Ascending aorta (tissue), 2 donors: ENCODE measurements around the gene TMEM131L. TPM values are rescaled to one million over a fixed set of nuclear protein-coding genes. Genes with fewer than 3 reads are reported as not detected.

Source experiments
- DNase-seq, 2 donors: peaks; one replicate each; pipeline ENCODE4 v3.0.0-alpha.2; 2019; ENCODE audit warnings: low spot score in 2 of 2
- H3K27ac ChIP-seq, 2 donors: fragments of 200-600 bp; sonication (generic); one replicate each; pipeline ENCODE4 v1.5.1; 2016 to 2017; ENCODE audit warnings: mild to moderate bottlenecking in 1 of 2
- H3K27me3 ChIP-seq: fragments of 200-600 bp; sonication (generic); one replicate; pipeline ENCODE4 v1.5.1; 2017
- H3K36me3 ChIP-seq, 2 donors: fragments of 200-600 bp; sonication (generic); one replicate each; pipeline ENCODE4 v1.5.1; 2016
- H3K4me1 ChIP-seq, 2 donors: fragments of 200-600 bp; sonication (generic); one replicate each; pipeline ENCODE4 v1.5.1; 2016 to 2017; ENCODE audit warnings: mild to moderate bottlenecking in 1 of 2
- H3K4me3 ChIP-seq, 2 donors: fragments of 200-600 bp; sonication (generic); one replicate each; pipeline ENCODE4 v1.5.1; 2016 to 2017; ENCODE audit warnings: mild to moderate bottlenecking in 1 of 2
- H3K9me3 ChIP-seq, 2 donors: fragments of 200-600 bp; sonication (generic); one replicate each; pipeline ENCODE4 v1.5.1; 2016
- intact Hi-C: fragments of 100-400 bp; cut with DNase I; formaldehyde crosslinking; loops from one replicate; pipeline ENCODE4 v1.15.1; 2023
- total RNA-seq: library from RNA; depleted of rRNA; stranded (reverse); fragments of >200 nt; gene quantifications from one replicate; pipeline ENCODE4 v1.1.0, GENCODE V29; 2016
- TF ChIP-seq, protein P1 (sequence below), 3 experiments: fragments of 200-600 bp in 2 of 3; fragments of 450-650 bp in 1 of 3; sonication (generic) in 2 of 3; IDR thresholded peaks; one replicate each; pipeline ENCODE4 v1.5.1; 2016 to 2019; ENCODE audit warnings: antibody characterized with exemption in 3 of 3, mild to moderate bottlenecking in 1 of 3, moderate library complexity in 1 of 3

The TMEM131L gene
- total RNA-seq, 1 donor from 2014 or later = 6.9 TPM

DNA sequence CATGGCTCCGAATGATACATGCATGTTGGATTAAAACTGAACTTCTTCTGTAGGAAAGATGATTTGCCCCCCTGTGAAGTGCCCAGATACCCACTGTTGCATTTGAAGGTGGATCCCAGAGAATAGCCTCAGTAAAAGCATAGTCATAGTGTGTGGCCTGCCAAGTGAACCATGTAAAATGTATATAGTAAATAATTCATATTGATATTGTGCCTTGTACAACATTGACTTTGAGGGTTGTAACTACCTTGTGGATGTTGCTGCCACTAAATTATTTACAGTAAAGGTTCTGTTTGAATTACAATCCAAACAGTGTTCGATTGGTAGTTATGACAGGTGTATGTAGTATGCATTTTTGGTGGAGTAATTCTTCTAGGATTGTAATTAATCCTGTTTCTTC lies 19.2 kb downstream of the TMEM131L start:
- H3K4me1 ChIP-seq = peaks cover 21 to 37% of the 10 kb centered on the region in 2 donors
- intact Hi-C loops = loop anchor here (5.0 kb wide), 2 partner anchors 37 to 67 kb away; no protein-coding TSS in a partner anchor

DNA sequence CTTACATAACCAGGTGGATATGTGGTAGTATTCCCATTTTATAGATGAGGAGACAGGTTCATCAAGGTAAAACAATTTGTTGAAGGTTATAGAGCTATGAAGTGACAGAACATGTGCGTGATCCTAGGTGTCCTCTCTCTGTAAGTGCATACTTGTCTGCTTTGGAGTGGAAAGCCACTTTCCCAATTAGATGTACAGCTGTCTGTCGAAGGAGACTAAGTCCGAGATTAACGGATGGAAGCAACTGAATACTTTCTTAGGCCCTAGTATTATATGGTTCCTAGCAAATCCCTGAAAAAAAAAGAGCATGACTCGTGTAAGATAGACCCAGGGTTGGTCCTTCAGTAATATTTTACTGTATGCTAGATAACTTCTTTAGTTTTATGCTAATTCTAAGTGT lies 19.7 kb downstream of the TMEM131L start:
- Histone ChIP-seq H3K36me3 (no peaks in the 10 kb centered on the region), H3K27me3 (no peaks in the 10 kb centered on the region), H3K9me3 (no peaks in the 10 kb centered on the region), H3K4me3 (no peak overlapping the region), H3K4me1 (peaks cover 21 to 37% of the 10 kb centered on the region in 2 donors), H3K27ac (peak overlapping the region; percentile 88 to 90)
- TF ChIP-seq, protein P1, sequence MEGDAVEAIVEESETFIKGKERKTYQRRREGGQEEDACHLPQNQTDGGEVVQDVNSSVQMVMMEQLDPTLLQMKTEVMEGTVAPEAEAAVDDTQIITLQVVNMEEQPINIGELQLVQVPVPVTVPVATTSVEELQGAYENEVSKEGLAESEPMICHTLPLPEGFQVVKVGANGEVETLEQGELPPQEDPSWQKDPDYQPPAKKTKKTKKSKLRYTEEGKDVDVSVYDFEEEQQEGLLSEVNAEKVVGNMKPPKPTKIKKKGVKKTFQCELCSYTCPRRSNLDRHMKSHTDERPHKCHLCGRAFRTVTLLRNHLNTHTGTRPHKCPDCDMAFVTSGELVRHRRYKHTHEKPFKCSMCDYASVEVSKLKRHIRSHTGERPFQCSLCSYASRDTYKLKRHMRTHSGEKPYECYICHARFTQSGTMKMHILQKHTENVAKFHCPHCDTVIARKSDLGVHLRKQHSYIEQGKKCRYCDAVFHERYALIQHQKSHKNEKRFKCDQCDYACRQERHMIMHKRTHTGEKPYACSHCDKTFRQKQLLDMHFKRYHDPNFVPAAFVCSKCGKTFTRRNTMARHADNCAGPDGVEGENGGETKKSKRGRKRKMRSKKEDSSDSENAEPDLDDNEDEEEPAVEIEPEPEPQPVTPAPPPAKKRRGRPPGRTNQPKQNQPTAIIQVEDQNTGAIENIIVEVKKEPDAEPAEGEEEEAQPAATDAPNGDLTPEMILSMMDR (IDR thresholded peaks at IDR 0.05) = no peak
- DNase-seq = no peak
- intact Hi-C loops = loop anchor here (5.0 kb wide), 2 partner anchors 36 to 66 kb away; no protein-coding TSS in a partner anchor

More for the DNA sequence above, 19.2 kb downstream of the TMEM131L start:
- Histone ChIP-seq H3K27me3 (no peaks in the 10 kb centered on the region), H3K9me3 (no peaks in the 10 kb centered on the region), H3K27ac (peak overlapping the region; percentile 88 to 90), H3K36me3 (no peaks in the 10 kb centered on the region), H3K4me3 (no peak overlapping the region)
- TF ChIP-seq, protein P1 (IDR thresholded peaks at IDR 0.05) = no peak
- DNase-seq = no peak

DNA sequence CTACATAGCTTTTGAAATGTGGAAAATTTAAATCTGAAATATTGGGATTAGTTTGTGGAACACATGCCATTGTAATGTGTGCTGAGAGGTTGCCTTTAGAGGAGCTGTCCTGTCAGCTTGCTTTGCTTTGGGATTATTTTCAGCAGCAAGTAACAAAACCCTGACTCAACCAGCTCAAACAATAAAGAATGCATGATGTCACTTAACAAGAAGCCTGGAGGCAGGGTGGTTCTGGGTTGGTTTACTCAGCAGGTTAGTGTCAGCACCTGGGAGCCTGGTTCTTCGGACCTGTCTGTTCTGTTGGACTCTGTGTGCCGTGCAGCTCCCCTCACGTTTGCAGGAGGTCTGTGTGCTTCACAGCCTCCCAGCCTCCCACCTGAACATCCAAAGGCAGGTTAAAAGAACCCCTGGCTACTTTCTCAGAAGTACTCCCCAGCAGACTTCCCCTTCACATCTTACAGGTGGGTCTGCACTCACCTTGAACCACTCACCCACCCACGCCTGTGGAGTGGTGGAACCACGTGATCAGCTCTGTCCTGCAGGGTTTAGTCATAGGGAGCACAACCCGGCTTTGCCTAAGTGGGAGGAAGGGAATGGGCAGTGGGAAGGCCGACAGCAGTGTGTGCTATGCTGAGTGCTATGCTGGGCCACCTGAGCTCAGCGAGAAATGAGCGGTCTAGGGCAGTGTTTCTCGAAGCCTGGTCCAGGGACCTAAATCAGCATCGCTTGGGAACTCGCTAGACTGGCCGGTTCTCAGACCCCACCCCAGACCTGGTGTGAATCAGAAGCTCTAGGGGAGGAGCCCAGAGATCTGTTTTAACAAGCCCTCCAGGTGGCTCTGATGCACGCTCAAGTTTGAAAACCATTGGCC lies 20.4 kb downstream of the TMEM131L start:
- H3K4me1 ChIP-seq = peaks cover 21 to 37% of the 10 kb centered on the region in 2 donors
- no peaks in the 10 kb centered on the region for H3K36me3 ChIP-seq
- TF ChIP-seq, protein P1 (IDR thresholded peaks at IDR 0.05) = no peak
- H3K27ac ChIP-seq = peak overlapping the region; percentile 88 to 90
- H3K4me3 ChIP-seq = no peak overlapping the region
- intact Hi-C loops = loop anchor here (1.0 to 5.0 kb wide), 3 partner anchors 20 to 66 kb away; partner anchors contain the start of gene TMEM131L
- DNase-seq = peak in 1 of 2 donors; percentile 79
- no peaks in the 10 kb centered on the region for H3K27me3 ChIP-seq
- no peaks in the 10 kb centered on the region for H3K9me3 ChIP-seq

DNA sequence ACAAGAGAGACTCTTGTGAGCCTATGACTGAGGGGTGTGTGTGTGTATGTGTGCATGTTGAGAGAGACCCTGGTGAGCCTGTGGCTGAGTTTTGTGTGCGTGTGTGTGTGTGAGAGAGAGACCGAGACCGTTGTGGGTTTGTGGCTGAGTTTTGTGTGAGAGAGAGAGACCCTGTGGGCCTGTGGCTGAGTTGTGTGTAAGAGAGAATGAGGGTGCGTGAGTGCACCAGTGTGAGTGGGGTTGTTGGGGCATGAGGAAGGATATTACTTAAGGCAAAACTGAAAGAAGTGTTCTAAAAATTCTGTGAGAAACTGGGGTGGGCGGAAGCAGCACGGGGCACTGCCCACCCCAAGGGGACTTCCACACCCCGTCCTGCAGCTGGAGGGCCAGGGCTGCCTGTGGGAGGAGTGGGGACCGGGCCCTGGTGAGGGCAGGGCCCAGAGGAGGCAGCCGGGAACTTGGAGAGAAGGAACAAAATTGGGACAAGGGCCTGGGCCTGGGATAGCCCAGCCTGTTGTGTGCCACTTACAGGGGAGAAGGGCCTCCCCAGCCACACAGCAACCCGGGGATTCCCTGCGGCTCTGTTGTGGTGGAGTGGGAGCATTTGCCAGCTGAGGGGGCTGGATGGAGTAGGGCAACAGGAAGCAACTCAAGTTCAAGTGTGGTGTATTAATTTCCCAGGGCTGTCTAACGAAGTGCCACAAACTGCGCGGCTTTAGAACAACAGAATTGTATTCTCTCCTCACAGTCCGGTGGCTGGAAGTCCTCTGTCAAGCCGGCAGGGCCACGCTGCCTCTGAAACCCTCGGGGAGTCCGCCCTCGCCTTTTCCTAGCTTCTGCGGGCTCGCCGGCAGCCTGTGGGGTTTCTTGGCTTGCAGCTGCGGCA lies 22.1 kb downstream of the TMEM131L start:
- peak in 1 of 2 donors; percentile 70 for DNase-seq

More for the DNA sequence above, 22.1 kb downstream of the TMEM131L start:
- H3K4me1 ChIP-seq = peaks cover 21 to 34% of the 10 kb centered on the region in 2 donors
- TF ChIP-seq, protein P1 (IDR thresholded peaks at IDR 0.05) = no peak
- H3K36me3 ChIP-seq = no peaks in the 10 kb centered on the region
- H3K4me3 ChIP-seq = peak overlapping the region; percentile 14 to 47
- H3K27ac ChIP-seq = peak overlapping the region; percentile 88 to 90
- H3K9me3 ChIP-seq = no peaks in the 10 kb centered on the region
- H3K27me3 ChIP-seq = no peaks in the 10 kb centered on the region
- intact Hi-C loops = loop anchor here (5.0 kb wide), 2 partner anchors 34 to 64 kb away; no protein-coding TSS in a partner anchor
